Heart right ventricle (tissue), 16 donors: ENCODE data around the gene PKD1L1. TPM values are rescaled to one million over a fixed set of nuclear protein-coding genes. Genes with fewer than 3 reads are reported as not detected.

Experiments used
- ATAC-seq, 8 donors: fragments of 200-7000 bp; cut with Tn5 transposase; one replicate each; pipeline ENCODE4 v1.9.1; 2020; ENCODE audit warnings: mild to moderate bottlenecking in 8 of 8, moderate library complexity in 8 of 8, moderate number of reproducible peaks in 1 of 8
- DNase-seq, 2 donors: peaks; one replicate each; pipeline ENCODE4 v3.0.0-alpha.2; 2020
- H3K27ac ChIP-seq, 10 donors: fragments of 200-600 bp; sonication (generic) in 2 of 10; one replicate each; pipeline versions ENCODE4 v1.5.0 to v1.8.0; 2020 to 2022; ENCODE audit warnings: mild to moderate bottlenecking in 3 of 10
- H3K27me3 ChIP-seq, 7 donors: fragments of 200-600 bp; one replicate each; pipeline ENCODE4 v1.8.0; 2021 to 2022; ENCODE audit warnings: mild to moderate bottlenecking in 2 of 7
- H3K36me3 ChIP-seq, 9 donors: fragments of 200-600 bp; sonication (generic) in 1 of 9; one replicate each; pipeline versions ENCODE4 v1.5.0 to v1.8.0; 2020 to 2022; ENCODE audit warnings: mild to moderate bottlenecking in 2 of 9
- H3K4me1 ChIP-seq, 9 donors: fragments of 200-600 bp; sonication (generic) in 1 of 9; one replicate each; pipeline versions ENCODE4 v1.5.0 to v1.8.0; 2020 to 2022; ENCODE audit warnings: mild to moderate bottlenecking in 4 of 9
- H3K4me3 ChIP-seq, 10 donors: fragments of 200-600 bp; sonication (generic) in 2 of 10; one replicate each; pipeline versions ENCODE4 v1.5.0 to v1.8.0; 2020 to 2022; ENCODE audit warnings: mild to moderate bottlenecking in 7 of 10, moderate library complexity in 2 of 10
- H3K9me3 ChIP-seq, 11 donors: fragments of 200-600 bp in 10 of 11; sonication (generic) in 2 of 11; one replicate each; pipeline versions ENCODE4 v1.5.0 to v1.8.0; 2013 to 2022; ENCODE audit warnings: mild to moderate bottlenecking in 2 of 11, control low read depth in 1 of 11, moderate library complexity in 1 of 11
- CTCF ChIP-seq, 9 donors: fragments of 200-600 bp; sonication (generic) in 2 of 9; IDR thresholded peaks; one replicate each; pipeline versions ENCODE4 v1.5.0 to v1.8.0; 2021 to 2022; ENCODE audit warnings: antibody characterized with exemption in 9 of 9, mild to moderate bottlenecking in 5 of 9, moderate library complexity in 1 of 9
- WGBS, 2 donors: extraction: QIAGEN DNeasy Blood & Tissue Kit; methylation state at CpG; one replicate each; pipeline ENCODE4 v1.1.7; 2013; ENCODE audit warnings: inconsistent platforms in 1 of 2; 5-methylcytosine and 5-hydroxymethylcytosine counted together
- intact Hi-C, 10 donors: fragments of 100-400 bp; cut with DNase I; formaldehyde crosslinking; loops; one replicate each; pipeline versions ENCODE4 v1.11.1 to v1.14.2; 2022
- polyA plus RNA-seq, 2 donors: library from polyadenylated mRNA; stranded (reverse); fragments of 200-250 nt; gene quantifications; one replicate each; pipeline ENCODE4 v1.2.3, GENCODE V29; 2013
- total RNA-seq, 10 donors: library from RNA; stranded (reverse); fragmentation: NEBNext Ultra II Directional in 3 of 10; extraction: Animal tissue kit (Norgen Biotek cat#: 25700) in 3 of 10; gene quantifications; one replicate each; pipeline versions ENCODE4 v1.2.1 to v1.2.4, GENCODE V29; 2021 to 2023
- donor health status: Arrhythmogenic right ventricular cardiomyopathy.
- donor health status: ischemic (EF 13 %, LVEDD 7.1; RV severe dilation, severe dysfunction).
- donor health status: healthy with polysubstance abuse.
- donor health status: DM: no; HTN: yes; CAD: no.
- donor health status: DM: no; HTN: no; CAD: no.
- donor health status: ischemic (EF 25% LVEDD 6.9; RV normal size, moderate dysfunction).
- donor health status: ischemic (EF 25% LVEDD 5.7; RV mildly dilated, moderate dysfunction).
- donor health status: healthy.
- donor health status: DM: yes; HTN: yes; CAD: no.
- donor health status: Ischemic cardiomyopathy.
- donor health status: ischemic (EF 35%, LVEDD 5.7; RV mildly dilated, moderate dysfunction).
- donor health status: nonischemic (EF 11% LVEDD 7.7; RV severe dilation, severe dysfunction).
- donor health status: DM: yes; HTN: yes; CAD: no.
- donor health status: PGD.
- donor health status: ischemic (EF 29% LVEDD 5.4; RV normal size, mild dysfunction).
- donor health status: nonischemic (EF 23%, LVEDD 6.1; RV moderate dilation, normal function).

The PKD1L1 gene
- total and polyA plus RNA-seq, 12 donors, result 1.5 to 4.7 (median 2.4) TPM

GRCh38 chr7:47833211-47833610 is 115.1 kb downstream of the PKD1L1 start:
- no peaks in the 10 kb centered on the region for H3K27me3 ChIP-seq
- TF ChIP-seq CTCF (IDR thresholded peaks at IDR 0.05), result no peak
- DNase-seq, result no peak
- intact Hi-C loops, result no loop called here
- H3K4me3 ChIP-seq, result no peak overlapping the region
- peaks cover 0 to 8% (median 0%) of the 10 kb centered on the region in 9 donors for H3K4me1 ChIP-seq
- 88 to 90% methylated on average over 8 of the region's 8 CpGs for WGBS, 2 donors
- H3K36me3 ChIP-seq, result peaks cover 0 to 30% (median 0%) of the 10 kb centered on the region in 9 donors
- H3K27ac ChIP-seq, result no peak overlapping the region
- ATAC-seq, result peak in 1 of 8 donors; percentile 22
- H3K9me3 ChIP-seq, result no peaks in the 10 kb centered on the region

GRCh38 chr7:47832105-47832715 is 116.1 kb downstream of the PKD1L1 start:
- H3K4me3 ChIP-seq, result no peak overlapping the region
- no peaks in the 10 kb centered on the region for H3K27me3 ChIP-seq
- H3K4me1 ChIP-seq, result peaks cover 0 to 13% (median 0%) of the 10 kb centered on the region in 9 donors
- H3K27ac ChIP-seq, result no peak overlapping the region
- no peak for TF ChIP-seq CTCF (IDR thresholded peaks at IDR 0.05)
- ATAC-seq (no peak), DNase-seq (no peak)
- intact Hi-C loops, result no loop called here
- WGBS, 2 donors, result 93 to 96% methylated on average over 10 of the region's 10 CpGs
- H3K36me3 ChIP-seq, result peaks cover 0 to 30% (median 0%) of the 10 kb centered on the region in 9 donors
- no peaks in the 10 kb centered on the region for H3K9me3 ChIP-seq

GRCh38 chr7:47830015-47830414 is 118.3 kb downstream of the PKD1L1 start:
- H3K27ac ChIP-seq, result no peak overlapping the region
- no peaks in the 10 kb centered on the region for H3K9me3 ChIP-seq
- no peaks in the 10 kb centered on the region for H3K27me3 ChIP-seq
- DNase-seq (no peak), ATAC-seq (no peak)
- no peak overlapping the region for H3K4me3 ChIP-seq
- 62 to 64% methylated on average over 5 of the region's 5 CpGs for WGBS, 2 donors
- intact Hi-C loops, result no loop called here
- H3K4me1 ChIP-seq, result peaks cover 0 to 15% (median 0%) of the 10 kb centered on the region in 9 donors
- TF ChIP-seq CTCF (IDR thresholded peaks at IDR 0.05), result no peak
- peaks cover 0 to 29% (median 0%) of the 10 kb centered on the region in 9 donors for H3K36me3 ChIP-seq

- H3K27ac ChIP-seq, result no peak overlapping the region
- intact Hi-C loops, result no loop called here
- no peak for TF ChIP-seq CTCF (IDR thresholded peaks at IDR 0.05)
- H3K27me3 ChIP-seq, result no peaks in the 10 kb centered on the region
- DNase-seq, result no peak
- H3K36me3 ChIP-seq, result peaks cover 0 to 8% (median 0%) of the 10 kb centered on the region in 9 donors
- 66 to 78% methylated on average over 4 of the region's 4 CpGs for WGBS, 2 donors
- H3K4me1 ChIP-seq, result peaks cover 0 to 15% (median 0%) of the 10 kb centered on the region in 9 donors
- no peaks in the 10 kb centered on the region for H3K9me3 ChIP-seq
- H3K4me3 ChIP-seq, result no peak overlapping the region
- ATAC-seq, result peak in 1 of 8 donors; percentile 8
Measured at GRCh38 chr7:47827871-47828270, 120.4 kb downstream of the PKD1L1 start.
